Panc1 (cell line): Measurements from ENCODE around the gene AUH.

Experiments used
- POLR2AphosphoS5 ChIP-seq: IDR thresholded peaks from 2 replicates; pipeline ENCODE4 v1.6.1; 2012; ENCODE audit warnings: mild to moderate bottlenecking, low read depth, low read length, moderate library complexity
- SIN3A ChIP-seq: IDR thresholded peaks from 2 replicates; pipeline ENCODE4 v1.6.1; 2012; ENCODE audit warnings: low read depth, mild to moderate bottlenecking, low read length, moderate library complexity, borderline replicate concordance; ENCODE audit not compliant: insufficient read depth
- TCF7L2 ChIP-seq: IDR thresholded peaks from 2 replicates; pipeline ENCODE4 v1.6.1; 2011; ENCODE audit warnings: mild to moderate bottlenecking, low read depth, low read length, inconsistent platforms
- TF ChIP-seq, protein P1 (sequence below): fragments of 450-650 bp; IDR thresholded peaks from 2 replicates; pipeline ENCODE4 v1.5.1; 2017; ENCODE audit warnings: mild to moderate bottlenecking

DNA sequence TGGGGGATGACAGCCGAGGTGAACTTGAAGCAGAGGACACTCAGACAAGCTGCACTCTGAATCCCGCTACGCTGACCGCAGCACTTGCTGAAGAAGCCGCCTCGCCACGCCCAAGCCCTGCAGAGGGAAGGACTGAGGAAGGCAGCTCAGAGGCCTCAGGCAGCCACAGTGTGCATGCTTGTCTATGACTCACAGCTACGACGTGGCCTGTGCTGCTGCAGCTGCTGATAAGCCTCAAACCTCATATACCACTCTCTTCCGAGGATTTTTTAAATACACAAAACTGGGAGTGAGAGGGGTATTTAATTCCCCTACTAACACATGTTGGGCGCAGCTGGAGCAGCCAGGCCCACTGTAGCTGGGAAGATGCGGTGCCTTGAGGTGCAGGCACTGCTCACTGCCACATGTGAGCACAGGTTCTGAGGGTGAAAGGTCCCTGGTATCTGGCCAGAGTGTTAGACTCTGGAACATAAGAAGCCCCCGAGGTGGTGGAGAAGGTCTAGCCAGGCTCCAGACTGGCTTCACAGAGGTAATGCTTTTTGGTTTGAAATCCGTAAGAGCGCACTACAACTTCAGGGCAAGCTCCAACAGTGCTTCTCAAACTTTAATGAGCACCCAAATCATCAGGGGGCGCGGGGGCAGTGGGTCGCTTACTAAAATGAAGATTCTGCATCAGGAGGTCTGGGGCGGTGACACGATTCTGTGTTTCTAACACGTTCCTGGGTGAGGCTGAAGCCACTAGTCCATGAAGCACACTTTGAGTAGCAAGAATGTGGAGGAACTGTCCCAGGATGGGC is 196.8 kb downstream of the AUH start:
- TF ChIP-seq, protein P1, sequence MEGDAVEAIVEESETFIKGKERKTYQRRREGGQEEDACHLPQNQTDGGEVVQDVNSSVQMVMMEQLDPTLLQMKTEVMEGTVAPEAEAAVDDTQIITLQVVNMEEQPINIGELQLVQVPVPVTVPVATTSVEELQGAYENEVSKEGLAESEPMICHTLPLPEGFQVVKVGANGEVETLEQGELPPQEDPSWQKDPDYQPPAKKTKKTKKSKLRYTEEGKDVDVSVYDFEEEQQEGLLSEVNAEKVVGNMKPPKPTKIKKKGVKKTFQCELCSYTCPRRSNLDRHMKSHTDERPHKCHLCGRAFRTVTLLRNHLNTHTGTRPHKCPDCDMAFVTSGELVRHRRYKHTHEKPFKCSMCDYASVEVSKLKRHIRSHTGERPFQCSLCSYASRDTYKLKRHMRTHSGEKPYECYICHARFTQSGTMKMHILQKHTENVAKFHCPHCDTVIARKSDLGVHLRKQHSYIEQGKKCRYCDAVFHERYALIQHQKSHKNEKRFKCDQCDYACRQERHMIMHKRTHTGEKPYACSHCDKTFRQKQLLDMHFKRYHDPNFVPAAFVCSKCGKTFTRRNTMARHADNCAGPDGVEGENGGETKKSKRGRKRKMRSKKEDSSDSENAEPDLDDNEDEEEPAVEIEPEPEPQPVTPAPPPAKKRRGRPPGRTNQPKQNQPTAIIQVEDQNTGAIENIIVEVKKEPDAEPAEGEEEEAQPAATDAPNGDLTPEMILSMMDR, result no peak
- no peak for TF ChIP-seq TCF7L2
- no peak for TF ChIP-seq POLR2AphosphoS5
- no peak for TF ChIP-seq SIN3A
